HG03442 (cell line): ENCODE results near the gene DCDC2.
"Not testable (repeated sequence)": the region's sequence is repeated elsewhere in the genome, so short reads cannot be mapped to it uniquely, and the experiment has no call there.

Source experiments
- ATAC-seq: cut with Tn5 transposase; IDR thresholded peaks from one replicate; pipeline ENCODE4 v1.9.1; 2021; ENCODE audit warnings: mild to moderate bottlenecking, moderate library complexity; ENCODE audit not compliant: unreplicated experiment

DCDC2 gene

GRCh38 chr6:24273096-24273870 is 84.6 kb downstream of the DCDC2 start:
- no peak for ATAC-seq

GRCh38 chr6:24272553-24272952 is 85.3 kb downstream of the DCDC2 start:
- ATAC-seq = no peak

- ATAC-seq = no peak
Measured at GRCh38 chr6:24272148-24272547, 85.7 kb downstream of the DCDC2 start.

GRCh38 chr6:24270011-24270410 is 87.8 kb downstream of the DCDC2 start:
- no peak for ATAC-seq

GRCh38 chr6:24258214-24258613 is 99.6 kb downstream of the DCDC2 start:
- ATAC-seq = not testable (repeated sequence)

GRCh38 chr6:24257282-24257681 is 100.6 kb downstream of the DCDC2 start:
- ATAC-seq = no peak

GRCh38 chr6:24255676-24256075 is 102.2 kb downstream of the DCDC2 start:
- peak; percentile 98 for ATAC-seq

GRCh38 chr6:24253360-24253759 is 104.5 kb downstream of the DCDC2 start:
- no peak for ATAC-seq

GRCh38 chr6:24252280-24252679 is 105.6 kb downstream of the DCDC2 start:
- ATAC-seq = no peak

GRCh38 chr6:24251339-24251738 is 106.5 kb downstream of the DCDC2 start:
- ATAC-seq = no peak

- ATAC-seq = no peak
Measured at GRCh38 chr6:24249926-24250325, 107.9 kb downstream of the DCDC2 start.

GRCh38 chr6:24245275-24245674 is 112.6 kb downstream of the DCDC2 start:
- ATAC-seq = no peak

- ATAC-seq = no peak
Measured at GRCh38 chr6:24242924-24243323, 114.9 kb downstream of the DCDC2 start.

- not testable (repeated sequence) for ATAC-seq
Measured at GRCh38 chr6:24241779-24242178, 116.1 kb downstream of the DCDC2 start.

GRCh38 chr6:24240943-24241342 is 116.9 kb downstream of the DCDC2 start:
- ATAC-seq = no peak

- ATAC-seq = no peak
Measured at GRCh38 chr6:24240380-24240928, 117.4 kb downstream of the DCDC2 start.

- no peak for ATAC-seq
Measured at GRCh38 chr6:24238700-24239099, 119.2 kb downstream of the DCDC2 start.

GRCh38 chr6:24236779-24237178 is 121.1 kb downstream of the DCDC2 start:
- not testable (repeated sequence) for ATAC-seq

- no peak for ATAC-seq
Measured at GRCh38 chr6:24233813-24234442, 123.9 kb downstream of the DCDC2 start.

GRCh38 chr6:24231438-24231977 is 126.4 kb downstream of the DCDC2 start:
- no peak for ATAC-seq

- ATAC-seq = no peak
Measured at GRCh38 chr6:24229696-24230405, 128.0 kb downstream of the DCDC2 start.
